Measurements from ENCODE around the gene GOLGA6L10. TPM values are rescaled to one million over a fixed set of nuclear protein-coding genes. Genes with fewer than 3 reads are reported as not detected.

Gene GOLGA6L10
- total RNA-seq, 1 donor from 2014 or later, result 0.30 TPM

GRCh38 chr15:82309802-82310201 is 39.5 kb downstream of the GOLGA6L10 start:
- Histone ChIP-seq H3K79me2 (ENCODE audit: insufficient read depth, low read length) (no peaks in the 10 kb centered on the region), H3K4me2 (ENCODE audit: low read length) (no peak overlapping the region), H3K27me3 (ENCODE audit: insufficient read depth, low read length) (no peaks in the 10 kb centered on the region), H3K27ac (ENCODE audit: low read depth, low read length) (no peak overlapping the region), H3K9ac (ENCODE audit: low read length) (no peak overlapping the region), H3K4me3 (ENCODE audit: insufficient read depth, low read depth, low read length) (no peak overlapping the region), H3K36me3 (ENCODE audit: insufficient read depth, low read length) (no peaks in the 10 kb centered on the region), H3K9me3 (ENCODE audit: insufficient read depth, low read depth, low read length) (no peaks in the 10 kb centered on the region), H4K20me1 (ENCODE audit: insufficient read depth, low read length) (no peaks in the 10 kb centered on the region), H3K4me1 (ENCODE audit: insufficient read depth, low read length) (no peaks in the 10 kb centered on the region), H2AFZ (ENCODE audit: low read depth, low read length) (no peak overlapping the region)
- H3K36me3 Mint-ChIP-seq (ENCODE audit: low read depth, unreplicated experiment), result no peaks in the 10 kb centered on the region
- H3K4me1 Mint-ChIP-seq (ENCODE audit: low read depth, unreplicated experiment), result peaks cover 8% of the 10 kb centered on the region
- FAIRE-seq, result no peak
- H3K27me3 Mint-ChIP-seq (ENCODE audit: low read depth, unreplicated experiment), result peaks cover 8% of the 10 kb centered on the region
- peaks cover 2% of the 10 kb centered on the region for H3K9me3 Mint-ChIP-seq (ENCODE audit: unreplicated experiment)
- no peak for DNase-seq (ENCODE audit: low read depth)
- H3K27ac Mint-ChIP-seq (ENCODE audit: unreplicated experiment), result no peak overlapping the region
- H3K4me3 Mint-ChIP-seq (ENCODE audit: unreplicated experiment), result no peak overlapping the region
- TF ChIP-seq EZH2 (IDR thresholded peaks at IDR 0.05; ENCODE audit: insufficient read depth, low read length) (no peak), CTCF (IDR thresholded peaks at IDR 0.05; ENCODE audit: insufficient read depth, low read depth, low read length) (no peak)

GRCh38 chr15:82307714-82308081 is 41.6 kb downstream of the GOLGA6L10 start:
- Histone ChIP-seq H2AFZ (ENCODE audit: low read depth, low read length) (no peak overlapping the region), H3K9me3 (ENCODE audit: insufficient read depth, low read depth, low read length) (no peaks in the 10 kb centered on the region), H4K20me1 (ENCODE audit: insufficient read depth, low read length) (no peaks in the 10 kb centered on the region), H3K4me3 (ENCODE audit: insufficient read depth, low read depth, low read length) (no peak overlapping the region), H3K27me3 (ENCODE audit: insufficient read depth, low read length) (no peaks in the 10 kb centered on the region), H3K79me2 (ENCODE audit: insufficient read depth, low read length) (no peaks in the 10 kb centered on the region), H3K4me1 (ENCODE audit: insufficient read depth, low read length) (no peaks in the 10 kb centered on the region), H3K9ac (ENCODE audit: low read length) (no peak overlapping the region), H3K27ac (ENCODE audit: low read depth, low read length) (no peak overlapping the region), H3K4me2 (ENCODE audit: low read length) (no peak overlapping the region), H3K36me3 (ENCODE audit: insufficient read depth, low read length) (no peaks in the 10 kb centered on the region)
- Mint-ChIP-seq H3K4me3 (ENCODE audit: unreplicated experiment) (no peak overlapping the region), H3K9me3 (ENCODE audit: unreplicated experiment) (peaks cover 2% of the 10 kb centered on the region), H3K36me3 (ENCODE audit: low read depth, unreplicated experiment) (no peaks in the 10 kb centered on the region), H3K27me3 (ENCODE audit: low read depth, unreplicated experiment) (peaks cover 17% of the 10 kb centered on the region), H3K4me1 (ENCODE audit: low read depth, unreplicated experiment) (peaks cover 4% of the 10 kb centered on the region), H3K27ac (ENCODE audit: unreplicated experiment) (no peak overlapping the region)
- FAIRE-seq, result no peak
- no peak for DNase-seq (ENCODE audit: low read depth)
- TF ChIP-seq CTCF (IDR thresholded peaks at IDR 0.05; ENCODE audit: insufficient read depth, low read depth, low read length) (no peak), EZH2 (IDR thresholded peaks at IDR 0.05; ENCODE audit: insufficient read depth, low read length) (no peak)

GRCh38 chr15:82306791-82307713 is 42.2 kb downstream of the GOLGA6L10 start:
- no peak overlapping the region for H3K9ac ChIP-seq (ENCODE audit: low read length)
- H3K9me3 ChIP-seq (ENCODE audit: insufficient read depth, low read depth, low read length), result no peaks in the 10 kb centered on the region
- no peaks in the 10 kb centered on the region for H3K4me1 ChIP-seq (ENCODE audit: insufficient read depth, low read length)
- FAIRE-seq, result no peak
- DNase-seq (ENCODE audit: low read depth), result no peak
- no peaks in the 10 kb centered on the region for H3K79me2 ChIP-seq (ENCODE audit: insufficient read depth, low read length)
- peaks cover 2% of the 10 kb centered on the region for H3K9me3 Mint-ChIP-seq (ENCODE audit: unreplicated experiment)
- H2AFZ ChIP-seq (ENCODE audit: low read depth, low read length), result no peak overlapping the region
- no peak overlapping the region for H3K27ac Mint-ChIP-seq (ENCODE audit: unreplicated experiment)
- H3K36me3 ChIP-seq (ENCODE audit: insufficient read depth, low read length), result no peaks in the 10 kb centered on the region
- no peaks in the 10 kb centered on the region for H3K36me3 Mint-ChIP-seq (ENCODE audit: low read depth, unreplicated experiment)
- no peak overlapping the region for H3K27ac ChIP-seq (ENCODE audit: low read depth, low read length)
- H3K27me3 Mint-ChIP-seq (ENCODE audit: low read depth, unreplicated experiment), result peaks cover 23% of the 10 kb centered on the region
- H3K4me3 ChIP-seq (ENCODE audit: insufficient read depth, low read depth, low read length), result no peak overlapping the region
- H4K20me1 ChIP-seq (ENCODE audit: insufficient read depth, low read length), result no peaks in the 10 kb centered on the region
- TF ChIP-seq EZH2 (IDR thresholded peaks at IDR 0.05; ENCODE audit: insufficient read depth, low read length), result no peak
- no peak for TF ChIP-seq CTCF (IDR thresholded peaks at IDR 0.05; ENCODE audit: insufficient read depth, low read depth, low read length)
- no peaks in the 10 kb centered on the region for H3K4me1 Mint-ChIP-seq (ENCODE audit: low read depth, unreplicated experiment)
- H3K4me3 Mint-ChIP-seq (ENCODE audit: unreplicated experiment), result no peak overlapping the region
- no peaks in the 10 kb centered on the region for H3K27me3 ChIP-seq (ENCODE audit: insufficient read depth, low read length)
- H3K4me2 ChIP-seq (ENCODE audit: low read length), result no peak overlapping the region

All from astrocyte (in vitro differentiated cells and primary cell).